Activated CD8-positive, alpha-beta memory T cell treated with anti-CD3 and anti-CD28 coated beads, Interleukin-2, amount 50 U/mL, for 48 hours (primary cell): ENCODE data around the gene RPL19.
A peak's percentile ranks its signal among the peaks of the same experiment; 100 is the strongest.

Experiments
- DNase-seq: peaks from one replicate; pipeline ENCODE4 v3.0.0-alpha.2; 2020

RPL19 gene

GRCh38 chr17:39173526-39174274, 26.4 kb upstream of the RPL19 start:
- DNase-seq: no peak

- DNase-seq: peak; percentile 90
Measured at GRCh38 chr17:39174920-39175694, 25.0 kb upstream of the RPL19 start.

- DNase-seq: no peak
Measured at GRCh38 chr17:39175695-39176093, 24.4 kb upstream of the RPL19 start.

GRCh38 chr17:39177256-39177655, 22.8 kb upstream of the RPL19 start:
- DNase-seq: no peak

- no peak for DNase-seq
Measured at GRCh38 chr17:39178536-39178935, 21.5 kb upstream of the RPL19 start.

- no peak for DNase-seq
Measured at GRCh38 chr17:39181303-39181702, 18.8 kb upstream of the RPL19 start.

GRCh38 chr17:39183045-39183444, 17.0 kb upstream of the RPL19 start:
- DNase-seq: no peak

GRCh38 chr17:39183720-39184119, 16.4 kb upstream of the RPL19 start:
- no peak for DNase-seq

- DNase-seq: no peak
Measured at GRCh38 chr17:39186481-39187002, 13.5 kb upstream of the RPL19 start.

- DNase-seq: no peak
Measured at GRCh38 chr17:39187152-39187830, 12.8 kb upstream of the RPL19 start.

- no peak for DNase-seq
Measured at GRCh38 chr17:39191750-39192510, 8.2 kb upstream of the RPL19 start.

GRCh38 chr17:39192901-39193300, 7.2 kb upstream of the RPL19 start:
- DNase-seq: no peak

- no peak for DNase-seq
Measured at GRCh38 chr17:39193346-39193745, 6.7 kb upstream of the RPL19 start.

GRCh38 chr17:39194089-39194984, 5.7 kb upstream of the RPL19 start:
- no peak for DNase-seq

- DNase-seq: no peak
Measured at GRCh38 chr17:39194985-39195524, 5.0 kb upstream of the RPL19 start.

GRCh38 chr17:39195568-39196160, 4.4 kb upstream of the RPL19 start:
- no peak for DNase-seq

GRCh38 chr17:39196241-39196807, 3.8 kb upstream of the RPL19 start:
- DNase-seq: no peak

- DNase-seq: no peak
Measured at GRCh38 chr17:39196808-39197291, 3.2 kb upstream of the RPL19 start.

GRCh38 chr17:39197380-39198185, 2.5 kb upstream of the RPL19 start, which contains the start of gene CACNB1:
TSS of gene CACNB1 (minus strand) at chr17:39197669. CDS start at chr17:39197495, 174 bp downstream.
- DNase-seq: peak; percentile 85
